ENCODE results near the gene ABHD16A. TPM values are rescaled to one million over a fixed set of nuclear protein-coding genes. Genes with fewer than 3 reads are reported as not detected.

Gene ABHD16A
- total and polyA plus RNA-seq, 2 of the 13 experiments (the other 11 are each of a cell fraction or from before 2014, with no cell fraction given): 43.5 to 45.4 TPM

DNA sequence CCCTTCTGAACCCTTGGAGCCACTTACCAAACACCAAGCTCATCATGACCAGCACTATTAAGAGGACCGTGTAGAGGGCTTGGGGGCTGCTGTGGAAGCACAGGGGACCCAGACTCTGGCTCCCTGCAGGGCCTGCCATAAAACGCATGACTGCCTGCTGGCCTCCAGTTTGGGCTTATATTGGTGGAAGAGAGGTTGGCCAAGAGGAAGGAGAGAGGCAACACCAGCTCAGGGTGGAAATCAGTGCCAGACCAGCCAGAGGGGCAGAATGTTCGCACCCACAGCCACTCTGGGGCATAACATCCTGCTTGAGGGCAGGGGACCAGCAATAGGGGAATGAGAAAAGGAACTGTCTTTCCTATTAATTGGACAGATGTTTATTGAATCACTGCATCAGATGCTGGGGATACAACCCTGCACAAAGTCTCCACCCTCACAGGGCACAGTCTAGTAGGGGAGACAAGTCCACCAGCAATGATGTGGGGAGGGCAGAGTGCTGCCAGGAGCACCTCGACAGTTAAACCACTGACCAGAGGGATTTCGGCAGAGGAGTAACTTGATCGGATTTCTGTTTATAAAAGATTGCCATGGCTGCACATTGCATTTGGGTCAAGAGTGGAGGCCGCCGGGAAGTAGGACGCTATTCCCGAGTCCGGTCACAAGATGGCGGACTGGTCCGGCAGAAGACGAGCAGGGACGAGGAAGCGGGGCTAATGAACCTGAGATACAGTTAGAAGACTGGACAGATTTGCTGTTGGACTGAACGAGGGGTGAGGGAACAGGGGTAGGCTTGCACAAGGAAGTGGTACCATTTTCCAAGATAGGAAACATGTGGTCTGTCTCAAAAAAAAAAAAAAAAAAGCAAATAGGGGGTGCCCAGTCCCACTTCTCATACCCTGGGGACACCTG is 22.6 kb downstream of the ABHD16A start, which contains the start of gene LY6G5C (continued):
- TF ChIP-seq ZMYM3 (CRISPR knock-in tag; IDR thresholded peaks at IDR 0.05): peak; percentile 40; the same call in 1 of the 2 replicates
- TF ChIP-seq CHD4 (IDR thresholded peaks at IDR 0.05; ENCODE audit: borderline replicate concordance, low read length): no peak
- TF ChIP-seq, protein P1, sequence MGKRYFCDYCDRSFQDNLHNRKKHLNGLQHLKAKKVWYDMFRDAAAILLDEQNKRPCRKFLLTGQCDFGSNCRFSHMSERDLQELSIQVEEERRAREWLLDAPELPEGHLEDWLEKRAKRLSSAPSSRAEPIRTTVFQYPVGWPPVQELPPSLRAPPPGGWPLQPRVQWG (CRISPR knock-in tag; IDR thresholded peaks at IDR 0.05; ENCODE audit: borderline replicate concordance, low read depth): no peak
- TF ChIP-seq, protein P2, sequence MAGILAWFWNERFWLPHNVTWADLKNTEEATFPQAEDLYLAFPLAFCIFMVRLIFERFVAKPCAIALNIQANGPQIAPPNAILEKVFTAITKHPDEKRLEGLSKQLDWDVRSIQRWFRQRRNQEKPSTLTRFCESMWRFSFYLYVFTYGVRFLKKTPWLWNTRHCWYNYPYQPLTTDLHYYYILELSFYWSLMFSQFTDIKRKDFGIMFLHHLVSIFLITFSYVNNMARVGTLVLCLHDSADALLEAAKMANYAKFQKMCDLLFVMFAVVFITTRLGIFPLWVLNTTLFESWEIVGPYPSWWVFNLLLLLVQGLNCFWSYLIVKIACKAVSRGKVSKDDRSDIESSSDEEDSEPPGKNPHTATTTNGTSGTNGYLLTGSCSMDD (CRISPR knock-in tag; IDR thresholded peaks at IDR 0.05): no peak
- TF ChIP-seq, protein P3, sequence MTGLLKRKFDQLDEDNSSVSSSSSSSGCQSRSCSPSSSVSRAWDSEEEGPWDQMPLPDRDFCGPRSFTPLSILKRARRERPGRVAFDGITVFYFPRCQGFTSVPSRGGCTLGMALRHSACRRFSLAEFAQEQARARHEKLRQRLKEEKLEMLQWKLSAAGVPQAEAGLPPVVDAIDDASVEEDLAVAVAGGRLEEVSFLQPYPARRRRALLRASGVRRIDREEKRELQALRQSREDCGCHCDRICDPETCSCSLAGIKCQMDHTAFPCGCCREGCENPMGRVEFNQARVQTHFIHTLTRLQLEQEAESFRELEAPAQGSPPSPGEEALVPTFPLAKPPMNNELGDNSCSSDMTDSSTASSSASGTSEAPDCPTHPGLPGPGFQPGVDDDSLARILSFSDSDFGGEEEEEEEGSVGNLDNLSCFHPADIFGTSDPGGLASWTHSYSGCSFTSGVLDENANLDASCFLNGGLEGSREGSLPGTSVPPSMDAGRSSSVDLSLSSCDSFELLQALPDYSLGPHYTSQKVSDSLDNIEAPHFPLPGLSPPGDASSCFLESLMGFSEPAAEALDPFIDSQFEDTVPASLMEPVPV (CRISPR knock-in tag; IDR thresholded peaks at IDR 0.05): 0 out of 2 replicates have a peak, but pooled peaks have one; percentile 15
- TF ChIP-seq RAD21 (CRISPR knock-in tag; IDR thresholded peaks at IDR 0.05): peak; percentile 97
- TF ChIP-seq, protein P4, sequence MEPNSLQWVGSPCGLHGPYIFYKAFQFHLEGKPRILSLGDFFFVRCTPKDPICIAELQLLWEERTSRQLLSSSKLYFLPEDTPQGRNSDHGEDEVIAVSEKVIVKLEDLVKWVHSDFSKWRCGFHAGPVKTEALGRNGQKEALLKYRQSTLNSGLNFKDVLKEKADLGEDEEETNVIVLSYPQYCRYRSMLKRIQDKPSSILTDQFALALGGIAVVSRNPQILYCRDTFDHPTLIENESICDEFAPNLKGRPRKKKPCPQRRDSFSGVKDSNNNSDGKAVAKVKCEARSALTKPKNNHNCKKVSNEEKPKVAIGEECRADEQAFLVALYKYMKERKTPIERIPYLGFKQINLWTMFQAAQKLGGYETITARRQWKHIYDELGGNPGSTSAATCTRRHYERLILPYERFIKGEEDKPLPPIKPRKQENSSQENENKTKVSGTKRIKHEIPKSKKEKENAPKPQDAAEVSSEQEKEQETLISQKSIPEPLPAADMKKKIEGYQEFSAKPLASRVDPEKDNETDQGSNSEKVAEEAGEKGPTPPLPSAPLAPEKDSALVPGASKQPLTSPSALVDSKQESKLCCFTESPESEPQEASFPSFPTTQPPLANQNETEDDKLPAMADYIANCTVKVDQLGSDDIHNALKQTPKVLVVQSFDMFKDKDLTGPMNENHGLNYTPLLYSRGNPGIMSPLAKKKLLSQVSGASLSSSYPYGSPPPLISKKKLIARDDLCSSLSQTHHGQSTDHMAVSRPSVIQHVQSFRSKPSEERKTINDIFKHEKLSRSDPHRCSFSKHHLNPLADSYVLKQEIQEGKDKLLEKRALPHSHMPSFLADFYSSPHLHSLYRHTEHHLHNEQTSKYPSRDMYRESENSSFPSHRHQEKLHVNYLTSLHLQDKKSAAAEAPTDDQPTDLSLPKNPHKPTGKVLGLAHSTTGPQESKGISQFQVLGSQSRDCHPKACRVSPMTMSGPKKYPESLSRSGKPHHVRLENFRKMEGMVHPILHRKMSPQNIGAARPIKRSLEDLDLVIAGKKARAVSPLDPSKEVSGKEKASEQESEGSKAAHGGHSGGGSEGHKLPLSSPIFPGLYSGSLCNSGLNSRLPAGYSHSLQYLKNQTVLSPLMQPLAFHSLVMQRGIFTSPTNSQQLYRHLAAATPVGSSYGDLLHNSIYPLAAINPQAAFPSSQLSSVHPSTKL (CRISPR knock-in tag; IDR thresholded peaks at IDR 0.05): peak; percentile 34; the same call in 1 of the 2 replicates
- TF ChIP-seq SATB2 (CRISPR knock-in tag; IDR thresholded peaks at IDR 0.05): no peak
- TF ChIP-seq, protein P5, sequence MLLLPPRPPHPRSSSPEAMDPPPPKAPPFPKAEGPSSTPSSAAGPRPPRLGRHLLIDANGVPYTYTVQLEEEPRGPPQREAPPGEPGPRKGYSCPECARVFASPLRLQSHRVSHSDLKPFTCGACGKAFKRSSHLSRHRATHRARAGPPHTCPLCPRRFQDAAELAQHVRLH (CRISPR knock-in tag; IDR thresholded peaks at IDR 0.05; ENCODE audit: borderline replicate concordance, low read depth): 0 out of 2 replicates have a peak, but pooled peaks have one; percentile 58
- TF ChIP-seq, protein P6, sequence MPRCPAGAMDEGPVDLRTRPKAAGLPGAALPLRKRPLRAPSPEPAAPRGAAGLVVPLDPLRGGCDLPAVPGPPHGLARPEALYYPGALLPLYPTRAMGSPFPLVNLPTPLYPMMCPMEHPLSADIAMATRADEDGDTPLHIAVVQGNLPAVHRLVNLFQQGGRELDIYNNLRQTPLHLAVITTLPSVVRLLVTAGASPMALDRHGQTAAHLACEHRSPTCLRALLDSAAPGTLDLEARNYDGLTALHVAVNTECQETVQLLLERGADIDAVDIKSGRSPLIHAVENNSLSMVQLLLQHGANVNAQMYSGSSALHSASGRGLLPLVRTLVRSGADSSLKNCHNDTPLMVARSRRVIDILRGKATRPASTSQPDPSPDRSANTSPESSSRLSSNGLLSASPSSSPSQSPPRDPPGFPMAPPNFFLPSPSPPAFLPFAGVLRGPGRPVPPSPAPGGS (CRISPR knock-in tag; IDR thresholded peaks at IDR 0.05): peak; percentile 70; the same call in 1 of the 2 replicates
- TF ChIP-seq HMG20A (CRISPR knock-in tag; IDR thresholded peaks at IDR 0.05; ENCODE audit: borderline replicate concordance): no peak
- no peak for TF ChIP-seq ZNF660 (CRISPR knock-in tag; IDR thresholded peaks at IDR 0.05; ENCODE audit: borderline replicate concordance, low read depth)
- TF ChIP-seq ZNF136 (CRISPR knock-in tag; IDR thresholded peaks at IDR 0.05; ENCODE audit: low read depth): no peak
- peak; percentile 64 for TF ChIP-seq ZNF781 (CRISPR knock-in tag; IDR thresholded peaks at IDR 0.05; ENCODE audit: borderline replicate concordance, not compliant biosample characterization)
- TF ChIP-seq ZSCAN21 (CRISPR knock-in tag; IDR thresholded peaks at IDR 0.05; ENCODE audit: borderline replicate concordance): no peak
- no peak for TF ChIP-seq ZFYVE20 (CRISPR knock-in tag; IDR thresholded peaks at IDR 0.05; ENCODE audit: borderline replicate concordance, low read depth)
- no peak for TF ChIP-seq NFIC (IDR thresholded peaks at IDR 0.05; ENCODE audit: low read length)
- TF ChIP-seq ZNF264 (CRISPR knock-in tag; IDR thresholded peaks at IDR 0.05): no peak
- TF ChIP-seq HNRNPLL (IDR thresholded peaks at IDR 0.05; ENCODE audit: low read depth, low read length, poor library complexity, severe bottlenecking): no peak
